Activated CD4-positive, alpha-beta memory T cell treated with anti-CD3 and anti-CD28 coated beads, Interleukin-2, amount 10 ng/mL, durations not matched to agents 7 days and 5 days (primary cell): ENCODE measurements around the gene VPS8. TPM values are rescaled to one million over a fixed set of nuclear protein-coding genes. Genes with fewer than 3 reads are reported as not detected.

Experiments
- CTCF ChIA-PET: fragments of 350-600 bp; sonication (Branson Sonifier 250); formaldehyde crosslinking; loops from one replicate; lab custom pipeline; 2021; ENCODE audit warnings: antibody characterized with exemption, inconsistent platforms; lab: Charles Lee
- POLR2A ChIA-PET: fragments of 350-600 bp; sonication (Branson Sonifier 250); formaldehyde crosslinking; loops from one replicate; lab custom pipeline; 2021; ENCODE audit warnings: antibody characterized with exemption; lab: Charles Lee
- DNase-seq: peaks from one replicate; pipeline ENCODE4 v3.0.0-alpha.2; 2020
- H3K27ac Mint-ChIP-seq: one replicate; pipeline ENCODE4 v1.8.0; 2021; ENCODE audit warnings: mild to moderate bottlenecking, mixed read lengths
- H3K27me3 Mint-ChIP-seq: one replicate; pipeline ENCODE4 v1.8.0; 2021; ENCODE audit warnings: mixed read lengths
- H3K36me3 Mint-ChIP-seq: one replicate; pipeline ENCODE4 v1.8.0; 2021; ENCODE audit warnings: low read depth, mixed read lengths
- H3K4me1 Mint-ChIP-seq: one replicate; pipeline ENCODE4 v1.8.0; 2021; ENCODE audit warnings: mixed read lengths
- H3K4me3 Mint-ChIP-seq: one replicate; pipeline ENCODE4 v1.8.0; 2021; ENCODE audit warnings: mild to moderate bottlenecking, mixed read lengths
- H3K9me3 Mint-ChIP-seq: one replicate; pipeline ENCODE4 v1.8.0; 2021; ENCODE audit warnings: mixed read lengths
- total RNA-seq, 2 experiments: library from RNA; stranded (reverse); gene quantifications; one replicate each; pipeline ENCODE4 v1.2.3, GENCODE V29; 2021

Gene VPS8
- total RNA-seq, 2 experiments from 2014 or later: 60.8 to 61.2 TPM

DNA sequence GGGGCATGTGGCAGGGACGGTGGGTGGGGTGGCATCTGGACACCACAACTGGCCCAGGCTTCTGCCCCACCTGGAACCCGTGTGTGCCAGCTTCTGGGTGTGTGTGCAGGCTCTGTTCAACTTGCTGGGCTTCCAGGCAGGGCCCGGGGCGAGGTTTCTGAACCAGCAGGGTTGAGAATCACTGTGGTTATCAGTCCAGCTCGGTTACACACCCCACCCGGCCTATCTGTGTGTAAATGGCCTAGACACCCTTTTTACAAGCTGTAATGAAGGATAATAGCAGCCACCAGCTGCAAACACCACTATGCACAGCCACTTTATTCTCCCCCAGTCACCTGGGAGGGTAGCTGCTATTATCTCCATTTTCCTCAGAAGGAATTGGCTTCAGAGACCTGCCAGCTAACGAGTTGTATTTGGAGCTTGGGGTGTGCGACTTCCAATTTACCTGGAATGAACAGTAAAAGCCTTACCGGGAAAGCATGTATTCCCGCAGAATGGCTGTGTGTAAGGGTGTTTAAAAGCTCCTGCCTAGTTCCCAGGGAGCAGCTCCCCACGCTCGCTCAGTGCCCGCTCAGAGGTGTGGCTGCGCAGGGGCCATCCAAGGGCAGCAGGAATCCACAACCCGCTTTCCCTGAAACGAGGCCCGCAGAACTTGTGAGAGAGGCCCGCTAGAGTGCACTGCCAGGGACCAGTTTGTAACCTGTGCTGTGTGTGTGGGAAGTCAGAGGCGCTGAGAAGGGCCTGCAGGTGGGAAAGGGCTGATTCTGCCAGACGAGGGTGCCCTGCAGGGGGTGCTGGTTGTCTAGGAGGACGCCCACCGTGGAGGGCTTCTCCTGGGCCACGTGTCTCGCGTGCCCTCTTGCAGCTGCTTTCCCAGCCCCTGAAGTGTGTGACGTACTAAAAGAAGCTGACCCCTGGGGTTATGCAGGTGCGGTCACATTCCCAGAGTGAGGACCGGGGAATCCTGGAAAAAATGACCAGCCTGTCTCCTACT is 257.4 kb downstream of the VPS8 start:
- Mint-ChIP-seq H3K36me3 (no peaks in the 10 kb centered on the region), H3K4me3 (no peak overlapping the region), H3K4me1 (no peaks in the 10 kb centered on the region), H3K27ac (no peak overlapping the region), H3K27me3 (no peaks in the 10 kb centered on the region), H3K9me3 (no peaks in the 10 kb centered on the region)
- CTCF ChIA-PET: no interaction called here
- POLR2A ChIA-PET: no interaction called here
- no peak for DNase-seq

DNA sequence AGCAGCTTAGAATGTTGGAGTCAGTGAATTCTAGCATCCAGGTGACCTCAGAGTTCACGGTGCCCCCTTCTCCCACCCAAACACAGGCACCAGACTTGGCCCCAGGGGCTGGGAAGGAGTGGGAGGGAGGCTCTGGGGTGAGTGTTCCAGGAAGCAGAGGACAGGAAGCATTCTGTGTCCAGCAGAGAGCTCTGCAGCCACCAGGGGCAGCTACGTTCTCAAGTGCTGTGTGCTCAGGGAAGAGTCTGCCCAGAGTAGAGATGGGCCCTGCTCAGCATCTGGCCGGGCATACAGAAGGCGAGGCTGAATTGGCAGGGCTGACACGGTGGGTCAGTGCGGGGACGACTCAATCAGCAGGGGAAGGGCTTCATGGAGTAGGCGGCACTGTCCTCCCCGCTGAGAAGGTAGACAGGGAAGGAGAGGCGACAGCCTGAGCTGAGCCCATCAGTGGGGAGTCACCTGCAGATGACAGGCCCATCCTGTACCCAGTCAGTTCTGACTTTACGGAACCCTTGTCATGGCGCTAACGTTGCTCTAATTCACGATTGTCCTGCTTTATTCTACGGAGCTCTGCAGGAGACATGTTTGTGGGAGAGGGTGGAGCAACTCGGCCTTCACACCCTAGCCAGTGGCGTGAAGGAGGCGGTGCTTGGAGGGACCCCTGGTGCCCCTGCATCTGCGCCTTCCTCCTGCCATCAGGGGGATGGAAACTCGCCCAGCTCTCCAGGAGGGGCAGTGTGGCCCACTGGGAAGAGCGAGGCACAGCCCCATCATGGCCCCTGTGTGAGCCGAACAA is 258.7 kb downstream of the VPS8 start:
- ChIA-PET POLR2A (no interaction called here), CTCF (no interaction called here)
- Mint-ChIP-seq H3K36me3 (no peaks in the 10 kb centered on the region), H3K27me3 (no peaks in the 10 kb centered on the region), H3K4me3 (no peak overlapping the region), H3K4me1 (no peaks in the 10 kb centered on the region), H3K27ac (no peak overlapping the region), H3K9me3 (no peaks in the 10 kb centered on the region)
- no peak for DNase-seq

DNA sequence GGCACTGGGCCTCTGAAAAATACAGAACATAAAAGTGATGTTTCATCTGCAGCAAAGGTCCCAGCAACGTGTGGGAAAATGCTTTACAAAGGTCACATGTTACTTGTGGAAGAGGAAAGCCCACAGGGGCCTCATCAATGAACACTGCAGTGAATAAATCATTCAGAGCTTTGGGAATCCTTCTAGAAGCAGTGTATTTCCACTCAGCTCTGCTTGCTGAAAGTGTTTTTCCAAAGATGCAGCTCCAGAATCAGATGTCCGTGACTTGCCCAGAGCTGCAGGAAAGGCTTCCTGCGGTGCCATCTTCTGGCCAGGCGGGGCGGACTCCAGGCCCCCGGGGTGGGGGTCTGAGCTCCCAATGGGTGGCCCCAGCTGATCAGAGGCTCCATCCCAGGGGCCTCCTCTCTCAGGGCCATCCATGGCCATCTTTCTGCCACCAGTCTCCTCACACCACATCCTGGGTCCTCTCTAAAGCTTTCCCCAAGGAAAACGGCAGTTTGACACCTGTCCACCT is 259.4 kb downstream of the VPS8 start:
- Mint-ChIP-seq H3K36me3 (no peaks in the 10 kb centered on the region), H3K9me3 (no peaks in the 10 kb centered on the region), H3K4me1 (no peaks in the 10 kb centered on the region), H3K27me3 (no peaks in the 10 kb centered on the region), H3K27ac (no peak overlapping the region), H3K4me3 (no peak overlapping the region)
- ChIA-PET POLR2A (no interaction called here), CTCF (no interaction called here)
- no peak for DNase-seq

DNA sequence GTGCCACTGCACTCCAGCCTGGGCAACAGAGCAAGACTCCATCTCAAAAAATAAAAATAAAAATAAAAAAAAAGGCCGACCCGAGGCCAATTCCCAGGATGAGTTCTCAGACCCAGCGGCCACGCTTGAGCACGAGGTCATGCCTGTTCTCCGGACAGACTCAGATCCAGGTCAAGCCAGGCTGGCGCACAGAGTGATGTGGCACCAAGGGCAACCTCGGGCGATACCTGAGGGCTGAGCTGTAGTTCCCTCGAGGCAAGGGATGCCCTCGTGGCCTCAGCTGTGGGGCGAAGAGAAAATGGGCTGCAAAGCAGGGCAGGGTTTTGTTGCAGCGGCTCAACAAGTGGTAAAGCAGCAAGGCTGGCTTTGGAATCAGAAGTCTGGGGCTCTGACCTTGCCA is 263.6 kb downstream of the VPS8 start:
- no peak for DNase-seq
- ChIA-PET POLR2A (no interaction called here), CTCF (no interaction called here)
- Mint-ChIP-seq H3K4me1 (no peaks in the 10 kb centered on the region), H3K4me3 (no peak overlapping the region), H3K36me3 (no peaks in the 10 kb centered on the region), H3K27me3 (no peaks in the 10 kb centered on the region), H3K27ac (no peak overlapping the region), H3K9me3 (no peaks in the 10 kb centered on the region)

DNA sequence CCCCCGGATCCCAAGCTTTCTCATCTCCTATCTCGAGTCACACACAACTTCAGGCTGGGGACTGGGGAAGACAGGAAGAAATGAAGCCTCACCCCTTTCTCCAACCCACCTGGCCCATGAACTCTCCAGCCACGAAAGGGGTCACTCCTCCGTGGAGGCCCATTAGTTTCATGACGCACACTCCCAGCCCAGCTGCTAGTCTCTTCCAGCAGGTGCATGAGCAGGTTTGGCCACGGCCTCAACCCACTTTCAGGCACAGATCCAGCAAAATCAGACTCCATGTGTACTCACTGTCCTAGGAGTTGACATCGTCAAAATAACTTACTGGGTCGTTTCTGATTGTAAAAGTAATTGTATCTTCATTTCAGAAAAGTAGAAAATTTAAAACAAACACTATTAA is 264.3 kb downstream of the VPS8 start:
- ChIA-PET POLR2A (no interaction called here), CTCF (no interaction called here)
- no peaks in the 10 kb centered on the region for H3K36me3 Mint-ChIP-seq

DNA sequence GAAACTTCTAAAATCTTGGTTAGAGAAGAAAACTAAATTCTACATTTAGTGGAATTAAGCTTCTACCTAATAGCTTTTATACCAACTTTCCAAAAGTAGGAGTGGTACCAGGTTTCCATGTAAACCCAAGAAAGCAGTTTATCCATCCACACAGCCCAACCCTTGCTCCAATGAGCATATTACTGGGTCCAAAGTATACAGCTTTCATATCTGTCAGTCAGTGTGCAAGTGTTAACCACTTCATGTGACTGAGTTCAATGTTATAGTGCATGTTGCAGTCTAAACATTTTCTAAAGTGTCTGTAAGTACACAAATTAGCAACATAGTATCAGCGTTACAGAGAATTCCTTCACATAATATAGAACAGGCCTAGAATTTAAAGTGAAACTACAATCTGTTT is 267.7 kb downstream of the VPS8 start:
- H3K36me3 Mint-ChIP-seq: no peaks in the 10 kb centered on the region
- no peaks in the 10 kb centered on the region for H3K4me1 Mint-ChIP-seq
- no peak for DNase-seq
- peaks cover 2% of the 10 kb centered on the region for H3K27me3 Mint-ChIP-seq
- H3K27ac Mint-ChIP-seq: no peak overlapping the region
- CTCF ChIA-PET: no interaction called here
- no peaks in the 10 kb centered on the region for H3K9me3 Mint-ChIP-seq
- POLR2A ChIA-PET: no interaction called here
- H3K4me3 Mint-ChIP-seq: no peak overlapping the region

More for the DNA sequence above, 264.3 kb downstream of the VPS8 start:
- Mint-ChIP-seq H3K9me3 (no peaks in the 10 kb centered on the region), H3K4me1 (no peaks in the 10 kb centered on the region), H3K27ac (no peak overlapping the region), H3K27me3 (no peaks in the 10 kb centered on the region), H3K4me3 (no peak overlapping the region)
- no peak for DNase-seq

DNA sequence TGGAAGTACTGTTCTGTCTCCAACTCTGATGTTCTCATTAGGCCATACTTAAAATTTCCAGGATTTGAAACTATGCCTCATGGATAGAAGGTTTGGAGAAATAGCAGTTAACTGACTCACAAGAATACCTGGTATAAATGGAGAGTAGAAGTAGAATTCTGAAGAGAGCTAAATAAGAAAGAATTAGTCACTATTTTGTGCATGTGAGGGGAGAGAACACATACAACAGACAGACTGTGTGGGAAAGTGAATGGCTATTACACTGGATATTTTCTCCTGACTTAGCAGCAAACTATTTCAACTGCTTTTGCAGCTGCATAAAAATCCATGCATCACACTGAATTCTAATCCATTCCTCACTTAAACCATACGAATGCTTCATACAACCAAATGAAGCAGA is 269.6 kb downstream of the VPS8 start:
- Mint-ChIP-seq H3K27me3 (peaks cover 11% of the 10 kb centered on the region), H3K36me3 (no peaks in the 10 kb centered on the region), H3K4me1 (no peaks in the 10 kb centered on the region), H3K4me3 (no peak overlapping the region), H3K9me3 (no peaks in the 10 kb centered on the region), H3K27ac (no peak overlapping the region)
- ChIA-PET CTCF (no interaction called here), POLR2A (no interaction called here)
- no peak for DNase-seq

DNA sequence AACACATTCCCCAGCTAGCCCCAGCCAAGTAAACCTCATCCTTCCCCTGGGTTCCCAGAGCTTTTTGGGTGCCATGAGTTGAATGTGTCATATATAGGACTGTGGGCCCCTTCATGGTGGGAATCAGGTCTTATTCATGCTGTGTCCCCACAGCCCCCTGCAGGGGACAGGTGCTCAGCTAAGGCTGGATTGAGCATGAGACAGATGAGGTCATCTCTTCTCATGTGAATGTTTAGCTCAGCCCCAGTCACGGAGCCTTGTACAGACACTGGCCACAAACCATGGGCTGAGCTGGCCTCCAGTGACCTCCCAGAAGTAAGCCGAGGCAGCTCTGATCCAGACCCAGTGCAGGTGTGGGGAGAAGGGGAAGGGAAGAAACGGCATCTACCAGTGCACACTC is 270.2 kb downstream of the VPS8 start:
- Mint-ChIP-seq H3K27ac (no peak overlapping the region), H3K4me1 (no peaks in the 10 kb centered on the region), H3K36me3 (no peaks in the 10 kb centered on the region), H3K4me3 (no peak overlapping the region), H3K27me3 (peaks cover 12% of the 10 kb centered on the region), H3K9me3 (no peaks in the 10 kb centered on the region)
- POLR2A ChIA-PET: no interaction called here
- CTCF ChIA-PET: no interaction called here
- no peak for DNase-seq

DNA sequence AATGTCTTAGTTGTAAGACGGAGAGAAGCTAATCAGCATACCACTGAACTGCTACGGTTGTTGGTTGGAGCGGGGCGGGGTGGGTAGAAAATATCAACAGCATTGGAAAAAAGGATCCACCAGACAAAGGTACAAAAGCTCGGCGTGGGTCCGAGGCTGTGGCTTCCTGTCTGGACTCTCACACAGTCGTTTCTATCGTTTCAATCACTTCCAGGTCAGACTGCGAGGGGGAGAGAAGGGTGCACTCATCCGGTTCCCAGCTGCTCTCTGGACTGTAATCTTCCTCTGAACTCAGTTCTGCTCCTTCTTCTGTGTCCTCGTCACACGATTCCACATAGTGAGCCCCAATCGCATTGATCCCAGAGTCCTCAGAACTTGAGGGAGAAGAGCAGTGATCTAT is 270.9 kb downstream of the VPS8 start:
- CTCF ChIA-PET: no interaction called here
- H3K36me3 Mint-ChIP-seq: no peaks in the 10 kb centered on the region
- no peaks in the 10 kb centered on the region for H3K9me3 Mint-ChIP-seq
- POLR2A ChIA-PET: no interaction called here
- peaks cover 14% of the 10 kb centered on the region for H3K27me3 Mint-ChIP-seq
- no peaks in the 10 kb centered on the region for H3K4me1 Mint-ChIP-seq
- H3K27ac Mint-ChIP-seq: no peak overlapping the region
- no peak for DNase-seq
- no peak overlapping the region for H3K4me3 Mint-ChIP-seq

DNA sequence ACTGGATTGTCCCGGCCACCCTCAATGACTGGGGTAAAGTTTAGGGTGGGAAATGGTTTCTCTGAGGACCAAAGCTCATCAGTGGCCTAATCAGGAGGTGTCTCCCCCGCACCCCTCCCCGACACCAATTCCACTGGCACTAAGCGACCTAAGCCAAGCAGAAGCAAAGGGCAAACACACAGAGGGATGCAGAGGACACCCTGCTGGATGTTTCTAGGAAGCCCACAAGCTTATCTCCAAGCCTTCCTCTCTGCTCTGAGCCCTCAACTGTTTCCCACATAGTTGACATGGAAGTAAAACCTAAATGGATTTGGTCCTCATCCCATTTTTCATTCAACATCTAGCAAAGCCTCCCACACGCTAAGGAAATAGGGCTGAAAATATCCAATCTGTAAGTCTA is 272.4 kb downstream of the VPS8 start:
- no peak for DNase-seq
- Mint-ChIP-seq H3K36me3 (no peaks in the 10 kb centered on the region), H3K27me3 (peaks cover 14% of the 10 kb centered on the region), H3K4me1 (no peaks in the 10 kb centered on the region), H3K27ac (no peak overlapping the region), H3K4me3 (no peak overlapping the region), H3K9me3 (no peaks in the 10 kb centered on the region)
- POLR2A ChIA-PET: no interaction called here
- CTCF ChIA-PET: no interaction called here

DNA sequence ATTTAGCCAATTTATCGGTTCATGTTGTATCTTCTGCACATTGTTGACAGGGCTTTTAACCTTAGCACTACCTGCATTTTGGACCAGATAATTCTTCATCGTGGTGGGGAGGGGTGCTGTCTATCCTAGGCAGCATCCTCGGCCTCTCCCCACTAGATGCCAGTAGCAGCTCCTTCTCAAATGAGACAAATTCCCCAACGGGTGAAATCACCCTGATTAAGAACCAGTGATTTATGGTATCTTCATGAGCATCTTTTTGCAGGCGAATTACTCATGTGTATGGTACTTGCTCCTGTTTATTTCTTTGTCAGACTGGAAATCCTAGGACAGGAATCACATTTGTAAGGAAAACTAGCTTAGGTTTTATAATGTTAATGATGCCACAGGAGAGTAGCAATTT is 272.9 kb downstream of the VPS8 start:
- POLR2A ChIA-PET: no interaction called here
- CTCF ChIA-PET: interaction anchor here (0.6 kb wide), 1 partner anchor 668 kb away, joined by 3 read pairs; no protein-coding TSS in a partner anchor
- no peak overlapping the region for H3K27ac Mint-ChIP-seq
- H3K27me3 Mint-ChIP-seq: peaks cover 16% of the 10 kb centered on the region
- H3K9me3 Mint-ChIP-seq: no peaks in the 10 kb centered on the region
- no peaks in the 10 kb centered on the region for H3K4me1 Mint-ChIP-seq
- no peak for DNase-seq
- no peak overlapping the region for H3K4me3 Mint-ChIP-seq
- H3K36me3 Mint-ChIP-seq: no peaks in the 10 kb centered on the region

DNA sequence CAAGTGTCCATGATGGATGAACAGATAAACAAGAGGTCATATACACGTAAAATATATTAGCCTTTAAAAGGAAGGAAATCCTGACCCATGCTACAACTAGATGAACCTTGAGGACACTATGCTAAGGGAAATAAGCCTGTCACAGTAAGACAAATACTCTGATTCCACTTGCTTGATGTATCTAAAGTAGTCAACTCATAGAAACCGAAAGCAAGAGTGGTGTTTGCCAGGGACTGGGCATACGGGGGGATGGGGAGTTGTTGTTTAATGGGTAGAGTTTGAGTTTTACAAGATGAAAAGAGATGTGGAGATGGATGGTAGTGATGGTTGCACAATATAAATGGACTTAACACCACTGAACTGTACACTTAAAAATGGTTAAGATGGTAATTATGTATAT is 275.5 kb downstream of the VPS8 start:
- POLR2A ChIA-PET: no interaction called here
- Mint-ChIP-seq H3K4me1 (no peaks in the 10 kb centered on the region), H3K36me3 (no peaks in the 10 kb centered on the region)

DNA sequence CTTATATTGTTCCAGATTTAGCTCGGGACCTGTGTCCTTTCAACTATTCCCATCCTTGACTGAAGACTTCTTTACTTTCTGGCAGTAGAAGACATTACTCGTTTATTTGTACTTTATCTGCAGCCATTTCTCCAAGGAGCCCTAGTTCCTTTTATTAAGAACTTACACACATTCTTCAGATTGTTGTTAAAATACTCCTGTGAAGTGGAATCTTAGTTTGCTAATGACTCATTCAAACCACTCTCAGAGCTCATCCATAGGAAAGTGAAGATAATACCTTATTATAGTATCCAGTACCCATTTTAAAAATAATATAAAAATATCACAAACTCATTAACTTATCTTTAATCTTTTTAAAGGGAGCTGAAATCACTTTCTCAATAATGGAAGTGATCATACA is 277.4 kb downstream of the VPS8 start:
- H3K9me3 Mint-ChIP-seq: no peaks in the 10 kb centered on the region
- no peak overlapping the region for H3K27ac Mint-ChIP-seq
- no peaks in the 10 kb centered on the region for H3K36me3 Mint-ChIP-seq
- POLR2A ChIA-PET: no interaction called here
- H3K4me1 Mint-ChIP-seq: no peaks in the 10 kb centered on the region
- H3K27me3 Mint-ChIP-seq: peaks cover 19% of the 10 kb centered on the region
- no peak for DNase-seq
- no peak overlapping the region for H3K4me3 Mint-ChIP-seq
- CTCF ChIA-PET: no interaction called here

More for the DNA sequence above, 275.5 kb downstream of the VPS8 start:
- Mint-ChIP-seq H3K27me3 (peaks cover 18% of the 10 kb centered on the region), H3K4me3 (no peak overlapping the region), H3K9me3 (no peaks in the 10 kb centered on the region), H3K27ac (no peak overlapping the region)
- DNase-seq: no peak
- CTCF ChIA-PET: no interaction called here
